ENCODE results near the gene IPO11. TPM values are rescaled to one million over a fixed set of nuclear protein-coding genes. Genes with fewer than 3 reads are reported as not detected.

The IPO11 gene
- total RNA-seq, 1 donor from 2014 or later = 34.5 TPM

GRCh38 chr5:62585306-62585705 lies 172.7 kb downstream of the IPO11 start:
- intact Hi-C loops (cut with DNase I) = no loop called here
- no peak for DNase-seq (ENCODE audit: missing footprints)
- ATAC-seq = no peak

DNA sequence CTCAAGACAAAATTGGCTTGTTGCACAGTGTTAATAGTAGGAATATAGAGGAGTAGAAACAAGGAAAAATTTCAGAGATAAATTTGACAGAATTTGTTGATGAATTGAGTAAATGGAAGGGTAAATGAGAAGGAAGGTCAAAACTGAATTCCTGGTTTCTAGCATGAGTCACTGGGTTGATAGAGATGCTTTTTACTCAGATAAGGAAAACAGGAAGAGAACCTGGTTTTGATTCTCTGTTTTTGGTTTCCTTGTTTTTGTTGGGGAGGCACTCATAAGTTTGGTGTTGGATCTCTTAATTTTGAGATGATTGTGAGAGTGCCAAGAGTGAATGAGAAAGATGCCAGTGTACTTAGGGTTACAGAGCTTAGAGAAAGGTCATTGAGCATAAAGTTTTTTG lies 173.2 kb downstream of the IPO11 start:
- intact Hi-C loops (cut with DNase I) = no loop called here
- DNase-seq (ENCODE audit: missing footprints) (no peak), ATAC-seq (no peak)

DNA sequence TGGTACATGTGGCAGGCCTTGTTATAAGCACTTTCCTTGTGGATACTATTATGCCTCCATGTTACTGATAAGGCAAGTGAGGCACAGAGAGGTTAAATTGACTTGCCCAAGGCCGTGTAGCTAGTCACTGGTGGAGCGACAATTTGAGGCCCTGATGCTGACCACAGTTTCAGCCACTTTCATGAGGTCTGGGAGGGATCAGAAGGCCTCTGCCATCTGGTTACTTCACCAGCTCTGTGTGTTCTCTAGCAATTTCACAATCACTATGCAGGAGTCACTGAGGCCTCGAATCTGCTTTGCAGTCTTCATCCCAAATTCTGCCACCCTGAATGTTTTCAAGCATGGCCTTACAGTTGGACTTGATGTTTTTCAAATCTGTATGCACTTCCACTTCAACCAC lies 175.2 kb downstream of the IPO11 start:
- DNase-seq (ENCODE audit: missing footprints) (no peak), ATAC-seq (no peak)
- intact Hi-C loops (cut with DNase I) = no loop called here

DNA sequence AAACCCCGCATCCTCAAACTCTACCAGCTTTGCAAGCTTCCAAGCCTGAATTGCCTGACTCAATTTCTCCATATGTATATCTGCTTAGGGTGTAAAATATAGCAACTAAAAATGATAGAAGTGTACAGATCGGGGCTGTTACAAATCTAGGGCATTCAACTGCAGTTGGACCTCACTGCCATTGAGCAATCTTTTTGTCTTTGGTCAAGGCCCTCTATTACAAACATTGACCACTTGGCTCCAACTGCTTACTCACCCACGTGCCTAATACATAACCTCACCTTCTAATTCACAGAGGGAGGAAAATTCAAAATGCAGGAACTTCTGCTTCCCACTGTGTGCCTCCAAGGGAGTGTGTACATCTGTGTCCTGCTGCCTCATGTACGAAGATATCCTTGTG lies 176.1 kb downstream of the IPO11 start:
- ATAC-seq = no peak
- no peak for DNase-seq (ENCODE audit: missing footprints)
- intact Hi-C loops (cut with DNase I) = no loop called here

DNA sequence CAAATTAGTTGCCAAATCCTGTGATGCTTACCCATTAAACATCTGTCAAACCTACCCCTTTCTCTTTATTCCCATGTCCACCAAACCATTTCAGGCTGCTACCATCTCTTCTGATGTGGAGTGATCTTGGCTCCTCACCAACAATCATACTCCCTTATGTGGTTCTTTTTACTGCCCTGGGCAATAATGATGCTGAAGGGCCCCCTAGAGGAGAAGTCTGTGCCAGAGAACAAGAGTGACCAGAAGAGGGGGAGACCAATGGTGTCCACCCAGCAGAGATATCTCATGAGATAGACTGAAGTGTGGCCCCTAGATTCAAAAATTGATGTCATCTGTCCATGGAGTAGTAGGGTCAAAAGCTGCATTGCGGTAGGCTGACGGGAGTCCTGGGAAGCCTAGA lies 176.9 kb downstream of the IPO11 start:
- DNase-seq (ENCODE audit: missing footprints) = no peak
- intact Hi-C loops (cut with DNase I) = no loop called here
- no peak for ATAC-seq

DNA sequence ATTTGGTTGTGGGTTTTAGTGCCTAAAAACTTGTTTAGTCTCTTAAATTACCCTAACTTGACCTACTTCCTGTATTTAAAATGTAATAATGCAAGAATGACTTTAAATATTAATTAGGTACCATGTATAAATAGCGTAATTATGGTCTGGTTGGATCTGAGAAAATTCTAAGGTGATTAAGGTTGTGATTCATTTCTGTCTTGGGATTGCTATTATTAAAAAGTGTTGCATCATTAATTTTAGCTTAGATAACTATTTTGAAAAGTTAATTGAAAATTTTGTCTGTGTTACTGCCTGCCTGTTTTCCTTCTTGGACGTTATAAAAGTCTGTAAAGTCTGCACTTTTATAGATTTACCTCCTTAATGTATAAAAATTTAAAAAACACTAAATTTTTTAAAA lies 177.8 kb downstream of the IPO11 start:
- no peak for ATAC-seq
- intact Hi-C loops (cut with DNase I) = no loop called here
- DNase-seq (ENCODE audit: missing footprints) = no peak

- DNase-seq (ENCODE audit: missing footprints) = peak; percentile 70
Measured at GRCh38 chr5:62592558-62592957, 180.0 kb downstream of the IPO11 start.

DNA sequence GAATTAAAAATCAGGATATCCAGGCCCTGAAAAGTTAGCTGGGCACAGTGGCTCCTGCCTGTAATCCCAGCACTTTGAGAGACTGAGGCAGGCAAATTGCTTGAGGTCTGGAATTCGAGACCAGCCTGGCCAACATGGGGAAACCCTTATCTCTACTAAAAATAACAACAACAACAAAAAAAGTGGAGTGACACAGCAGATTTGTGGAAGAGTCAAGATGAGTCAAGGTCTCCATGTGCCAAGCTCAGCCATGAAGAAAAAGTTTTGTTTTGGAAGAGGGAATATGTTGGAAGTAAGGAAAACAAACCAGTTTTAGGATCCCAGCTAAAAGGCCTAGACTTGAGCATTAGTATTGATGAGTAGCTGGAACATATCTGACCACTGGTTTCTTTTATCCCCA lies 180.8 kb downstream of the IPO11 start:
- ATAC-seq = no peak
- no peak for DNase-seq (ENCODE audit: missing footprints)
- intact Hi-C loops (cut with DNase I) = no loop called here

More at GRCh38 chr5:62592558-62592957, 180.0 kb downstream of the IPO11 start:
- ATAC-seq = no peak
- intact Hi-C loops (cut with DNase I) = no loop called here

DNA sequence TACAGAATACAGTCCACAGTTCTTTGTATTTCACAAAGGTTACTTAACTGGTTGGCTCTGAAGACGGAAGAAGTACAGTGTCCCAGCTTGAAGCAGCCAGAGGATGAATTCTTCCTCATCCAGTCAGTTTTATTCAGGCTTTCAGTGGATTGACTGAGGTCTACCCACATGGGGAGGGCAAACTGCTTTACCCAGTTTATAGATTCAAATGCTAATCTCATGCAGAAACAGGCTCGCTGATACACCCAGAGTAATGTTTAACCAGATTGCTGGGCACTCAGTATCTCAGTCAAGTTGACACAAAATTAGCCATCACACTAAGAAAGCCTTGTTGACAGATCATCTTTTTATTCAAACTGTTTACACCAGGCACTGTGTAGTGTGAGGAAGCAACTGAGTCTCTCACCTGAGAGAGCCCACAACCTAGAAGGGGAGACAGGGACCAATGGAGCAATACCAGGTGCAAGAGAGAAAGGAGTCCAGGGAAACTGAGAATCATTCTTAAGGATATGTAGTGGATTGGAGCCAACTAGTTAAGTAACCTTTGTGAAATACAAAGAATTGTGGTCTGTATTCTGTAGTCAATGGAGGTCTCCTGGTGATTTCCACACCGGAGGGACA lies 181.9 kb downstream of the IPO11 start:
- ATAC-seq = no peak
- intact Hi-C loops (cut with DNase I) = no loop called here
- DNase-seq (ENCODE audit: missing footprints) = no peak

- ATAC-seq (no peak), DNase-seq (ENCODE audit: missing footprints) (no peak)
- intact Hi-C loops (cut with DNase I) = no loop called here
Measured at GRCh38 chr5:62596096-62596495, 183.5 kb downstream of the IPO11 start.

GRCh38 chr5:62596691-62597090 lies 184.1 kb downstream of the IPO11 start:
- ATAC-seq (no peak), DNase-seq (ENCODE audit: missing footprints) (no peak)
- intact Hi-C loops (cut with DNase I) = no loop called here

DNA sequence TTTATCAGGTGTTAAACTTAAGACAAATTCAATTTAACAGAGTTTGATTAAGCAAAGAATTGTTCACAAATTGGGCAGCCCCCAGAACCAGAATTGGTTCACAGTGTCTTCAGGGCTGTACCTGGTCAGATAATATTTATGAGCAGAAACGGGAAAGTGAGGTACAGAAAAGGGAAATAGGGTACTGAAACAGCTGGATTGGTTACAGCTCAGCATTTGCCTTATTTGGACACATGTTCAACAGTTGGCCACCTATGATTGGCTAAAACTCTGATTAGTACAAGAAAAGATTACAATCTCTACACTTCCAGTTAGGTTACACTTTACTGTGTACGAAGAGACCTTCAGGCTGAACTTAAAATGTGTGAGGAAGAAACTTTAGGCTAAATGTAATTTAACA lies 184.8 kb downstream of the IPO11 start:
- intact Hi-C loops (cut with DNase I) = no loop called here
- DNase-seq (ENCODE audit: missing footprints) (no peak), ATAC-seq (no peak)

- ATAC-seq = no peak
- intact Hi-C loops (cut with DNase I) = no loop called here
Measured at GRCh38 chr5:62600560-62601252, 188.1 kb downstream of the IPO11 start.

DNA sequence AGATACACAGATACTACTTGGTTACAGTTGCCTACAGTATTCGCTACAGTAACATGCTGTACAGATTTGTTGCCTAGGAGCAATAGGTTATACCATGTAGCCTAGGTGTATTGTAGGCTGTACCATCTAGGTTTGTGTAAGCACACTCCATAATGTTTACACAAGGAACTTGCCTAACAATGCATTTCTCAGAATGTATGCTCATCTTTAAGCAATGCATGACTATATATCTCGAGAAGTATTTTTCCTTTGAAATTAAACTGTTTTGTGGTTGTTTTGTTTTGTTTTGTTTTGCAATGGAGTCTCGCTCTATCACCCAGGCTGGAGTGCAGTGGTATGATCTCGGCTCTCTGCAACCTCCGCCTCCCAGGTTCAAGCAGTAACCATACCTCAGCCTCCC lies 191.4 kb downstream of the IPO11 start:
- intact Hi-C loops (cut with DNase I) = no loop called here
- ATAC-seq = no peak
- no peak for DNase-seq (ENCODE audit: missing footprints)

More at GRCh38 chr5:62600560-62601252, 188.1 kb downstream of the IPO11 start:
- no peak for DNase-seq (ENCODE audit: missing footprints)

GRCh38 chr5:62605638-62606037 lies 193.1 kb downstream of the IPO11 start:
- ATAC-seq = no peak
- no peak for DNase-seq (ENCODE audit: missing footprints)
- intact Hi-C loops (cut with DNase I) = no loop called here

GRCh38 chr5:62606878-62607277 lies 194.3 kb downstream of the IPO11 start:
- ATAC-seq = no peak
- intact Hi-C loops (cut with DNase I) = no loop called here
- DNase-seq (ENCODE audit: missing footprints) = no peak

DNA sequence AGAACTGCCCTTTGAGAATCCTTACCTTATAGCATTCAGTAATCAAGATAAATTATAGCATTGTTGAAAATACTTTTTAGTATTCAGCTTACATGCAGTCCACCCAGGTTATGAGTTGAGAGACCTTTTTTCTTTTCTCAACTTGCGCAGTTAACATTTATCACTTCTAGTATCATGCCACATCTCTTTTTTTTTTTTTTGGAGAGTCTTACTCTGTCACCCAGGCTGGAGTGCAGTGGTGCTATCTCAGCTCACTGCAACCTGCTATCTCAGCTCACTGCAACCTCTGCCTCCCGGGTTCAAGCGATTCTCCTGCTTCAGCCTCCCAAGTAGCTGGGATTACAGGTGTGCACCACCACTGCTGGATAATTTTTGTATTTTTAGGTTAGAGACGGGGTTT lies 195.1 kb downstream of the IPO11 start:
- intact Hi-C loops (cut with DNase I) = no loop called here
- ATAC-seq (no peak), DNase-seq (ENCODE audit: missing footprints) (no peak)

DNA sequence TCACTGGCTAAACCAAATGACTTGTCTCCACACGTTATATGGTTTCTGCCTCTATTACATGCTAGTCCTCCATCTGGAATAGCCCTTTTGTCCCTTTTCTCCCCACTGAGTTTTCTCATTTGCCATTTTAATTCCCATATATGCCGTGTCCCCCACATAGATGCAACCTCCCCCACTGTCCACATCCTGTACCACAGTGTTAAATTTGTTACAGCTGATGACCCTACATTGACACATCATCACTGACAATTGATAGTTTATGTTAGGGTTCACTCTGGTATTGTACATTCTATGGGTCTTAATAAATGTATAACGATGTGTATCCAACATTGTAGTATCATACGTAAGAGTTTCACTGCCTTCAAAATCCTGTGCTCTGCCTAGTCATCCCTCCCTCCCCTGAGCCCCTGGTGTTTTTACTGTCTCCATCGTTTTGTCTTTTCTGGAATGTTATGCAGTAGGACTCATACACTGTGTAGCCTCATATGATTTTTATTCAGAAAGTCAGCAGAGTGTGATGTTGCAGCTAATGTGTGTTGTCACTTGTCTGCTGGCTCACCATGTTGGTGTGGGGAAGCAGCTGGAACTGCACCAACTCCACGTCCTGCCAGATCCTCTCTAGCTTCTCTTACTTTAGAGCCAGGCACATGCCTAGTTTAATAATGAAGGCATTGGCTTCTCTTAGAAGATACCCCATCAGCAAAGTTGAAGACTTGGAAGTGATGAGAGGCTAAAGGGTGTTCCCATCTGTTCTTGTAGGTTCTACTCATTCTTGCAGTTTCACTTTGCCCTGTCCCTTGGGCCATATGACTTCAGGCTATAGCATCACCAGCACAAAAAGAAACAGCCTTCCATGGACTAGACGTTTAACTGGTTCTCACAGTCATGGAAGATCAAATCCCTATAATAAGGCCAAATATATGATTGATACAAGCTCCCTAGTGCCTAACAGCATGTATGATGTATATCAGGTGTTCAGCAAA lies 196.3 kb downstream of the IPO11 start:
- ATAC-seq = no peak
- intact Hi-C loops (cut with DNase I) = no loop called here
- no peak for DNase-seq (ENCODE audit: missing footprints)

- ATAC-seq (no peak), DNase-seq (ENCODE audit: missing footprints) (no peak)
- intact Hi-C loops (cut with DNase I) = no loop called here
Measured at GRCh38 chr5:62614355-62614754, 201.8 kb downstream of the IPO11 start.

Data from Right ventricle myocardium inferior (tissue), 1 donor.